Endodermal cell (in vitro differentiated cells): ENCODE data around the gene ZSWIM2. TPM values are rescaled to one million over a fixed set of nuclear protein-coding genes. Genes with fewer than 3 reads are reported as not detected.

Experiments
- DNase-seq: peaks from one replicate; pipeline ENCODE4 v3.0.0-alpha.2; 2017
- H3K27ac ChIP-seq: 2 replicates; pipeline ENCODE4 v1.5.1; 2013; ENCODE audit warnings: mild to moderate bottlenecking, low read depth, low read length, moderate library complexity
- H3K27me3 ChIP-seq: 2 replicates; pipeline ENCODE4 v1.6.1; 2013; ENCODE audit warnings: mild to moderate bottlenecking, low read length, moderate library complexity; ENCODE audit not compliant: insufficient read depth, control insufficient read depth, poor library complexity, severe bottlenecking
- H3K36me3 ChIP-seq: 2 replicates; pipeline ENCODE4 v1.7.0; 2013; ENCODE audit warnings: mild to moderate bottlenecking, low read length, moderate library complexity; ENCODE audit not compliant: control insufficient read depth, insufficient read depth
- H3K4me1 ChIP-seq: one replicate; pipeline ENCODE4 v1.7.0; 2013; ENCODE audit warnings: low read length; ENCODE audit not compliant: control insufficient read depth, insufficient read depth
- H3K4me3 ChIP-seq: 2 replicates; pipeline ENCODE4 v1.5.1; 2013; ENCODE audit warnings: mild to moderate bottlenecking, low read length, moderate library complexity
- H3K9ac ChIP-seq: 2 replicates; pipeline ENCODE4 v1.6.1; 2013; ENCODE audit warnings: mild to moderate bottlenecking, low read length, moderate library complexity; ENCODE audit not compliant: poor library complexity, severe bottlenecking; ENCODE audit errors: extremely low read depth
- H3K9me3 ChIP-seq: 2 replicates; pipeline ENCODE4 v1.6.1; 2013; ENCODE audit warnings: mild to moderate bottlenecking, low read length, moderate library complexity; ENCODE audit not compliant: control insufficient read depth
- H3K27ac Mint-ChIP-seq: 2 replicates; pipeline ENCODE4 v1.8.0; 2020; ENCODE audit warnings: mixed read lengths
- H3K27me3 Mint-ChIP-seq: 2 replicates; pipeline ENCODE4 v1.8.0; 2021; ENCODE audit warnings: mild to moderate bottlenecking, mixed read lengths; ENCODE audit not compliant: insufficient read depth
- H3K36me3 Mint-ChIP-seq: 2 replicates; pipeline ENCODE4 v1.8.0; 2020; ENCODE audit warnings: low read depth, mixed read lengths
- H3K4me1 Mint-ChIP-seq: 2 replicates; pipeline ENCODE4 v1.8.0; 2020; ENCODE audit warnings: mixed read lengths
- H3K4me3 Mint-ChIP-seq: 2 replicates; pipeline ENCODE4 v1.8.0; 2020; ENCODE audit warnings: mild to moderate bottlenecking, moderate library complexity, mixed read lengths
- H3K9me3 Mint-ChIP-seq: 2 replicates; pipeline ENCODE4 v1.8.0; 2020; ENCODE audit warnings: mild to moderate bottlenecking, mixed read lengths
- WGBS, 2 experiments: methylation state at CpG; one replicate each; pipeline versions ENCODE4 v1.1.5 to v1.1.7; 2013; ENCODE audit warnings: missing lambda C conversion rate in 2 of 2, mixed read lengths in 1 of 2; ENCODE audit not compliant: insufficient coverage in 1 of 2, insufficient read length in 1 of 2; 5-methylcytosine and 5-hydroxymethylcytosine counted together
- total RNA-seq, 2 donors: library from RNA; stranded (reverse); fragmentation: NEBNext Ultra II Directional in 1 of 2; extraction: Animal tissue kit (Norgen Biotek cat#: 25700) in 1 of 2; gene quantifications; 2 replicates in 1 of 2; 3 replicates in 1 of 2; pipeline ENCODE4 v1.2.1, GENCODE V29; 2021
- TF ChIP-seq, protein P1 (sequence below): fragments of 200-600 bp; sonication (generic); conservative IDR thresholded peaks from 2 replicates; pipeline ENCODE4 v1.5.0; 2021; ENCODE audit warnings: antibody characterized with exemption, mild to moderate bottlenecking

Gene ZSWIM2
- total RNA-seq, 2 donors from 2014 or later: not detected

DNA sequence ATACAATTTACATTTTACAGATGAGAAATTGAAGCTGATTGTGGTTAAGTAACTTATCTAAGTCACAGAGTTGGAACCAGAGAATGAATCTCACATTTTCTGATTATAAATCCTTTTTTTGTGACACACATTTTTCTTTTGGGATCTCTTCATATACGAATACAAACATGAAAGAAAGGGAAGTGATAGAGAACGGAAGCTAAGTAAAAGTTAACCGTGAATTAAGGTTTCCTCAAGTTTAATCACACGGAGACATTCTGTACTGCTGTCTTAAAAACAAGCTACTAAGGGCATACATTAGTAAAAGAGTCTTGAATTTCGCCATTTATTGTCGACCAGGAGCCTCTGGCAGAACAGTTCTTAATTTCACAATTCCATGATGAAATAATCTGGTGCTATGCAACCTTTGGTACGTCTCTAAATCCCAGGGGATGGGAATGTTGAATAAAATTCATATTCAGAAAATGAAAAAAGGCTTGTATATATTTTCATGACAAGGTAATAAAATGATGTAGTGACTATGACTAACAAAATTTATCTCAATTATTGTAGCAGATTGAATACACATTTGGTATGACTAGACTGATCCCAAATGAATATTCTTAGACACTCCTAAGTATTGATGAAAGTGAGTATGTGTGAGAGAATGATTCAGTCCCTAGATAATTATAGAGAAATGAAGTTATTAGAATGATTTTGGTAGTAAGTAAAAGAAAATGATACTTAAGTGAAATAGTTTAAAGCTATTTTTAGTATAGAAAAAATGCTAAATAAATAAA, 40.3 kb upstream of the ZSWIM2 start:
- peaks cover 4% of the 10 kb centered on the region for H3K4me1 Mint-ChIP-seq
- TF ChIP-seq, protein P1, sequence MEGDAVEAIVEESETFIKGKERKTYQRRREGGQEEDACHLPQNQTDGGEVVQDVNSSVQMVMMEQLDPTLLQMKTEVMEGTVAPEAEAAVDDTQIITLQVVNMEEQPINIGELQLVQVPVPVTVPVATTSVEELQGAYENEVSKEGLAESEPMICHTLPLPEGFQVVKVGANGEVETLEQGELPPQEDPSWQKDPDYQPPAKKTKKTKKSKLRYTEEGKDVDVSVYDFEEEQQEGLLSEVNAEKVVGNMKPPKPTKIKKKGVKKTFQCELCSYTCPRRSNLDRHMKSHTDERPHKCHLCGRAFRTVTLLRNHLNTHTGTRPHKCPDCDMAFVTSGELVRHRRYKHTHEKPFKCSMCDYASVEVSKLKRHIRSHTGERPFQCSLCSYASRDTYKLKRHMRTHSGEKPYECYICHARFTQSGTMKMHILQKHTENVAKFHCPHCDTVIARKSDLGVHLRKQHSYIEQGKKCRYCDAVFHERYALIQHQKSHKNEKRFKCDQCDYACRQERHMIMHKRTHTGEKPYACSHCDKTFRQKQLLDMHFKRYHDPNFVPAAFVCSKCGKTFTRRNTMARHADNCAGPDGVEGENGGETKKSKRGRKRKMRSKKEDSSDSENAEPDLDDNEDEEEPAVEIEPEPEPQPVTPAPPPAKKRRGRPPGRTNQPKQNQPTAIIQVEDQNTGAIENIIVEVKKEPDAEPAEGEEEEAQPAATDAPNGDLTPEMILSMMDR: no peak
- Histone ChIP-seq H3K27me3 (no peaks in the 10 kb centered on the region), H3K36me3 (no peaks in the 10 kb centered on the region), H3K27ac (no peak overlapping the region), H3K4me3 (no peak overlapping the region), H3K9me3 (no peaks in the 10 kb centered on the region), H3K9ac (no peak overlapping the region), H3K4me1 (no peaks in the 10 kb centered on the region)
- 94 to 97% methylated on average over 6 to 7 of the region's 7 CpGs for WGBS, 2 experiments
- H3K27me3 Mint-ChIP-seq: no peaks in the 10 kb centered on the region
- H3K36me3 Mint-ChIP-seq: no peaks in the 10 kb centered on the region
- no peak for DNase-seq
- H3K4me3 Mint-ChIP-seq: no peak overlapping the region
- no peaks in the 10 kb centered on the region for H3K9me3 Mint-ChIP-seq
- no peak overlapping the region for H3K27ac Mint-ChIP-seq

DNA sequence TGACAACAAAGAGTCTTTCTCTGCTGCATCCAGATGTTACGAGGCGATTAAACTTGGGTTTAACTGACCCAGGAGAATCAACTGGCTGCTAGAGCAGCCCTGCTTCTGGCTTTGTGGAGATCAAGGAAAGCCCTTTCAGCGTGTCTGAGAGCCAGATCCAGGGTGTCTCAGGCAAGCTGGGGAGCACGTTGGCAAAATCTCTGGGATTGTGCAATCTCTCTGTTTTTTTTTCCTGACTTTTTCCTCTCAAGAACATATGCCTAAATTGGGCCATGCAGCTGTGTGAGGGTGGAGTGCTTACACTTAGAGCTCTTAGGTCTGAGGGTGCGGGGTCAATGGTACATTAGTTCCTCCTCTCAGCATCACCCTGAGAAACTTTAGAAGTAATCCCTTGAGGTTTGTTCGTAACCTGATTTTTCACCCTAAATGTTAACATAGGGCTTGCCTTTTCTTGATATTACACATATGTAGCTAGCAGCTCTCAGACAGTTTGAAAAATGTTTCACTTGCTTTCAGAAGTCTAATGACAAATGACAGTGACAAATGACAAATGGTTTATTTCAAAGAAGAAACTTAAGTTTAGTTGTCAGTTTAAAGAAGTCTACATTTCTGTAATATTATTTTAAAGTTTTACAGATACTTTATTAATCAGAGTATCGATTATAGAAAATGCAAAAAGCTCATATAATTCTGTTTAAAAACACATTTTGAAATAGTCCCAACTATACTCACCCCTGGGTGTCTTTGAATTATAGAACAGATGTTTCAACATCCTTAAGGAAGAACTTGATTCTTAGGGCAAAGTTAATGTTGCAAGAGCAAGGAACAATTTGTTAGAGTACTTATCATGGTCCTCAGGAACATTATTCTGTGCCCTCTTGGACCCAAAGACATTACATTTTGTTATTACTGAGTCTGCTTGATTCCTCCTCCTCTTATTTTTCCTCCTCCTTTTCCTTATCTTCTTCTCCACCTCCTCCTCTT, 38.4 kb upstream of the ZSWIM2 start:
- 84 to 90% methylated on average over 5 to 6 of the region's 7 CpGs for WGBS, 2 experiments
- H3K9me3 Mint-ChIP-seq: no peaks in the 10 kb centered on the region
- Histone ChIP-seq H3K4me3 (no peak overlapping the region), H3K27ac (no peak overlapping the region), H3K27me3 (no peaks in the 10 kb centered on the region), H3K36me3 (no peaks in the 10 kb centered on the region), H3K9ac (no peak overlapping the region), H3K9me3 (no peaks in the 10 kb centered on the region), H3K4me1 (no peaks in the 10 kb centered on the region)
- no peak overlapping the region for H3K4me3 Mint-ChIP-seq
- TF ChIP-seq, protein P1: no peak
- no peak overlapping the region for H3K27ac Mint-ChIP-seq
- peaks cover 4% of the 10 kb centered on the region for H3K4me1 Mint-ChIP-seq
- no peak for DNase-seq
- no peaks in the 10 kb centered on the region for H3K36me3 Mint-ChIP-seq
- no peaks in the 10 kb centered on the region for H3K27me3 Mint-ChIP-seq

DNA sequence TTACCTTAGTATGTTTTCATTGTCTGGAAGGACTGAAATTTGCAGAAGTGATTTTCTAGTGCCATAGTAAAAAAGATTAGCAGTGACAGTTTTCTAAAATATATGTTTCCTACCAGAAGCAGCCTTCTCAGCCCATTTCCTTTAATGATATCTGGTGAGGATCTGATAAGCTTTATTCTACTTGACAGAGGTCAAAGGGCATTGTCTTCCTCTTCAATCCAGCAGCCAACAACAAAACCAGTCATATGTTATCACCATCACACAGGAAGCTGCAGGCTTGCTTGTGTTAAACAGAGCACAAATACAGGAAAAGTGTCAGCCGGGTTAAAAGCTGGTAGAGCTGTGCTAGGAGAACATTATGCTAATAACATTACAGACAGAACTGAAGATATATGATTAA, 35.6 kb upstream of the ZSWIM2 start:
- no peak overlapping the region for H3K27ac Mint-ChIP-seq
- Histone ChIP-seq H3K4me3 (no peak overlapping the region), H3K27me3 (no peaks in the 10 kb centered on the region), H3K27ac (no peak overlapping the region), H3K9me3 (peaks cover 14% of the 10 kb centered on the region), H3K4me1 (no peaks in the 10 kb centered on the region), H3K36me3 (no peaks in the 10 kb centered on the region), H3K9ac (no peak overlapping the region)
- H3K27me3 Mint-ChIP-seq: no peaks in the 10 kb centered on the region
- no CpG with 5 or more reads among the region's 1 CpG for WGBS, 2 experiments
- no peak overlapping the region for H3K4me3 Mint-ChIP-seq
- TF ChIP-seq, protein P1: no peak
- no peaks in the 10 kb centered on the region for H3K9me3 Mint-ChIP-seq
- DNase-seq: no peak
- peaks cover 4% of the 10 kb centered on the region for H3K4me1 Mint-ChIP-seq
- H3K36me3 Mint-ChIP-seq: no peaks in the 10 kb centered on the region
